Skeletal muscle satellite cell (primary cell): Measurements from ENCODE around the gene CMTM5.
"Not testable (repeated sequence)": the region's sequence is repeated elsewhere in the genome, so short reads cannot be mapped to it uniquely, and the experiment has no call there.

Source experiments
- H3K27me3 ChIP-seq: 2 replicates; pipeline ENCODE4 v1.7.0; 2013; ENCODE audit warnings: low read length; ENCODE audit not compliant: control insufficient read depth, insufficient read depth
- H3K36me3 ChIP-seq: 2 replicates; pipeline ENCODE4 v1.7.0; 2013; ENCODE audit warnings: mild to moderate bottlenecking, control low read depth, low read length; ENCODE audit not compliant: insufficient read depth
- H3K4me1 ChIP-seq: 2 replicates; pipeline ENCODE4 v1.7.0; 2013; ENCODE audit warnings: low read length; ENCODE audit not compliant: control insufficient read depth, insufficient read depth
- H3K4me2 ChIP-seq: 2 replicates; pipeline ENCODE4 v1.7.0; 2013; ENCODE audit warnings: mild to moderate bottlenecking, low read length
- H3K4me3 ChIP-seq: 2 replicates; pipeline ENCODE4 v1.7.0; 2013; ENCODE audit warnings: low read length
- H3K9ac ChIP-seq: 2 replicates; pipeline ENCODE4 v1.7.0; 2013; ENCODE audit warnings: mild to moderate bottlenecking, low read depth, low read length, moderate library complexity
- H3K9me3 ChIP-seq: replicated peaks from 2 replicates; pipeline ENCODE4 v1.7.0; 2013; ENCODE audit warnings: mild to moderate bottlenecking, control low read depth, low read length

CMTM5 gene

DNA sequence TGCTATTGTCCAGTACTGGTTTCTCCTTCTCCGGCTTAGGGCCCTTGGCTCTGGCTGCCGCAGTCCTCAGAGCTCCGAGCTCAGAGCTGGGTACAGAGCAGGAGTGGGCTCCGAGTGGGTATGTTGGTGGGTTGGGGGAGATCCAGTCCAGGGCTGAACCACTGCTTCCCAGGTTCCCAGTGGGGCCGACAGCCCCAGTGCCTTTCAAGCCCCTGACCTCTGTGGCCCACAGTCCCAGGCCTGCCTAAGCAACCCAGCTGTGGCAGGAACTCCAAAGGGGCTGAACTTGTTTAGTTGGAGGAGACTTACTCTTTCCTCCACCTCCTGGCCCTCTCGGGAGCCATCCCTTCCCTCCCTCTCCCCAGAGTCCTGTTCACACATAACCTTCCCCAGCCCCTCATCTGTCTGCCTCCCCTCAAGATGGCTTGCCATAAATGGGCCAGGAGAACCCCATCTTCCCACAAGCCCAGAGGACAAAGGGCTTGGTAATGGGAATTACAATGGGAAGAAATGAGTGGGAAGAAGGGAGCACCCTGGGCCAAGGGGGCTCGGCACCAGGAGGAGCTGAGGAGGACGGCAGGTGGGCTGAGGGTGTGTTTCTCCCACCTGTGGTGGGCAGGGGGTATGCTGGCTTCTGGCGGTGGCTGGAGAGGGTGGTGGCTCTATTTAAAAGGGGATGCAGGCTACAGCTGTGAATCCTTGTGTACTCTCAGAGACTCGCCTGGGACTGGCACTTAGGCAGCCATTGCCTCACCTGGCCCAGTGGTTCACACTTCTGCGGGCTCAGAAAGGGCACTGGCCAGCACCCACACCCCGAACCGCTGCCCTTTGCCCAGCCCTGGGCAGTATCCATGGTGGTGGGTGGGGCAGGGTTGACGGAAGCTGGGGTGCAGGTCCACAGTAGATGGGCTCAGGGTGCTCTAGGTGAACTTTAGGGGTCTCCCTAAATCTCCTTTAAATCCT lies 35.0 kb downstream of the CMTM5 start:
- H3K4me2 ChIP-seq: no peak overlapping the region
- no peak overlapping the region for H3K9ac ChIP-seq
- no peaks in the 10 kb centered on the region for H3K4me1 ChIP-seq
- H3K27me3 ChIP-seq: peaks cover 36% of the 10 kb centered on the region
- H3K36me3 ChIP-seq: no peaks in the 10 kb centered on the region
- H3K4me3 ChIP-seq: no peak overlapping the region
- H3K9me3 ChIP-seq: no peaks in the 10 kb centered on the region

DNA sequence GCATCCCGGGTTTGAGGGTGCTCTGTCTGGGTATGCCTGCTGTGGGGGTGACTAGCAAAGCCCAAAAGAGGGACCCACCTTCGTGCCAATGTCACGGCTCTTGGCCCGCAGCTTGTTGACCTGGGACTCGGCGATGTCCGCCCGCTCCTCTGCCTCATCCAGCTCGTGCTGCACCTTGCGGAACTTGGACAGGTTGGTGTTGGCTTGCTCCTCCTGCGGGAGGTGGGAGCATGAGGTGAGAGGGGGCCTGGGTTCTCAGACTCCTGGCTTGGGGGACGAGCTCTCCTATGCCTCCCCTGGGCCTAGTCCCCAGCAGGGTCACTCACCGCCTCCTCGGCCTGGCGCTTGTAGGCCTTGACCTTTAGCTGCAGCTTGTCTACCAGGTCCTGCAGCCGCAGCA lies 36.8 kb downstream of the CMTM5 start:
- Histone ChIP-seq H3K4me3 (no peak overlapping the region), H3K9me3 (no peaks in the 10 kb centered on the region), H3K27me3 (peaks cover 21% of the 10 kb centered on the region), H3K9ac (no peak overlapping the region), H3K36me3 (no peaks in the 10 kb centered on the region), H3K4me1 (no peaks in the 10 kb centered on the region), H3K4me2 (no peak overlapping the region)

DNA sequence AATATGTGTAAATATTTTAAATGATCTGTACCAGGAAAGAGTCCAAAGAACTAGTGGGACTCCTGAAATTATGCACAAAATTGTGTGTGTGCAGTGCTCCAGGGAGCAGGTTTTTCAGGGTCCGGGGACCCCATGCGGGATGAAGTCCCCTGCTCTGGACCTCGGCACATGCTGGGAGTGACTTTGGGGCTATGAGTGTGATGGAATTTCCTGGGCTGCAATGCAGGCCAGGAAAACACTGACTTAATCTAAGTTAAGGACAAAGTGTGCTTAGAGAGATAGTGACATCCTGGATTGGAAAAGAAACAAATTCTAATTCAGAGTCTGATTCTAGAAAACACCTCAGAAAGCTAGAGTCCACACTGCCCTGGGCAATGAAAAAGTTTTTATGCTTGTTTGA lies 37.4 kb downstream of the CMTM5 start:
- Histone ChIP-seq H3K4me2 (no peak overlapping the region), H3K27me3 (peaks cover 23% of the 10 kb centered on the region), H3K36me3 (no peaks in the 10 kb centered on the region), H3K4me1 (no peaks in the 10 kb centered on the region), H3K9ac (no peak overlapping the region), H3K4me3 (no peak overlapping the region), H3K9me3 (no peaks in the 10 kb centered on the region)

DNA sequence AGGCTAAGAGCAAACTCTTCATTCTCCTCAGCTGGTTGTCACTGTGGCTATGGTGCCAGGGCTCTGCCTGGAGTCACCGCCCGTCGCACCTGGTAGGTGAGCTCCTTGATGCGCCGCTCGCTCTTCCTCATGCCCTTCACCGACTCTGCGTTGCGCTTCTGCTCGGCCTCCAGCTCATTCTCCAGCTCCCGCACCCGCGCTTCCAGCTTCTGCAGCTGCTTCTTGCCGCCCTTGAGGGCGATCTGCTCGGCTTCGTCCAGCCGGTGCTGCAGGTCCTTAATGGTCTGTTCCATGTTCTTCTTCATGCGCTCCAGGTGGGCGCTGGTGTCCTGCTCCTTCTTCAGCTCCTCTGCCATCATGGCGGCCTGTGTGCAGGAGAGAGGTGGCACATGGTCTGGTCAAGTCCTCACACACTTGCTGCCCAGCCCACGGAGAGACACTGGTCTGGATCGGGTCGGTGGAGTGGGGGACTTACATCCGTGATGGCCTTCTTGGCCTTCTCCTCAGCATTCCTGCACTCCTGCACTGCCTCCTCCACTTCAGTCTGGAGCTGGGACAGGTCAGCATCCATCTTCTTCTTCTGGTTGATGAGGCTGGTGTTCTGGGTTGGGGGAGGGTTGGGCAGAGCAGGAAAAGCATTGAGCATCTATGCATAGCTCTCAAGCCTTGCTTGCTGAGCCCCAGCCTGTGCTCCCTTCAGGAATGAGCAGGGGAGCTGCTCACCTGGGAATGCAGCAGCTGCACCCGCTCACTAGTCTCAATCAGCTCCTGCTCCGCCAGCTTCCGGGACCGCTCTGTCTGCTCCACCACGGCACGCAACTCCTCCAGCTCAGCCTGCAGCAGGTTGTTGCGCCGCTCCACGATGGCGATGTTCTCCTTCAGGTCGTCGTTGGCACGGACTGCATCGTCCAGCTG lies 38.3 kb downstream of the CMTM5 start:
- H3K4me1 ChIP-seq: no peaks in the 10 kb centered on the region
- no peak overlapping the region for H3K4me2 ChIP-seq
- no peak overlapping the region for H3K4me3 ChIP-seq
- H3K36me3 ChIP-seq: no peaks in the 10 kb centered on the region
- H3K9ac ChIP-seq: no peak overlapping the region
- no peaks in the 10 kb centered on the region for H3K9me3 ChIP-seq
- peaks cover 24% of the 10 kb centered on the region for H3K27me3 ChIP-seq

DNA sequence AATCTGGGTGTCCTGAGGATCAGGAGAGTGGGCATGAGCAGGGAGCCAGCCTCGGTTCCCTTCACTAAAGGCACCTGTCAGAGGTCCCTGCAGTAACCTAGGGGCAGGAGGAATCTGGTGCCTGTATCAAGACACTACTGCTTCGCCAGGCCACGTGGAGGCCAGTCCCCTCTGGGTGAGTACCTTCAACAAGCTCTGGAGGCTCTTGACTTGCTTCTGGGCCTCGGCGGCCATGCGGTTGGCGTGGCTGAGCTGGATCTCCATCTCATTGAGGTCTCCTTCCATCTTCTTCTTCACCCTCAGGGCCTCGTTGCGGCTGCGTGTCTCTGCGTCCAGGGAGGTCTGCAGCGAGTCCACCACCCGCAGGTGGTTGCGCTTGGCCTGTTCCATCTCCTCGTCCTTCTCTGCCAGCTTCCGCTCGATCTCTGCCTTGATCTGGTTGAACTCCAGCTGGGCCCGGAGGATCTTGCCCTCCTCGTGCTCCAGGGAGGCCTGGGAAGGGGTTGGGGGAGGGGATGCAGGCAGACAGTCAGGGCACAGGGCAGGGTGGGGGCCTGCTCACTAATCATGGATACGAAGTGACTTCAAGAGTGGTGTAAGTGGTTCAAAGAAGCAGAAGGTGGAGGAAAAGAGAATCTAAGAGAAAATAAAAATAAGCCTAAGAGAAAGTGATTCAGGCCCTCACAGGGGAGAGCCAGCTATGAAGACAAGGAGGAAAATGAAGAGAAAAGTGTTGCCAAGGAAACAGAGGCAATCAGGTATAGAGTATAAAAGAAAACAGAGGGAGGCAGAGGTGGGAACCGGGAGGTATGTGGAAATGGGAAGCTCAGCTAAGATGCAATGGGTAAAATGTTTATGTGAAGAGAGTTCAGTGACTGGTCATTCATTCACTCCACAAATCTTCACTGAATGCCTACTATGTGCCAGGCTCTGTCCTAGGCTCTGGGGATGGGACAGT lies 39.3 kb downstream of the CMTM5 start:
- H3K4me3 ChIP-seq: no peak overlapping the region
- H3K9me3 ChIP-seq: no peaks in the 10 kb centered on the region
- no peak overlapping the region for H3K4me2 ChIP-seq
- H3K4me1 ChIP-seq: no peaks in the 10 kb centered on the region
- H3K9ac ChIP-seq: no peak overlapping the region
- peaks cover 31% of the 10 kb centered on the region for H3K27me3 ChIP-seq
- no peaks in the 10 kb centered on the region for H3K36me3 ChIP-seq

DNA sequence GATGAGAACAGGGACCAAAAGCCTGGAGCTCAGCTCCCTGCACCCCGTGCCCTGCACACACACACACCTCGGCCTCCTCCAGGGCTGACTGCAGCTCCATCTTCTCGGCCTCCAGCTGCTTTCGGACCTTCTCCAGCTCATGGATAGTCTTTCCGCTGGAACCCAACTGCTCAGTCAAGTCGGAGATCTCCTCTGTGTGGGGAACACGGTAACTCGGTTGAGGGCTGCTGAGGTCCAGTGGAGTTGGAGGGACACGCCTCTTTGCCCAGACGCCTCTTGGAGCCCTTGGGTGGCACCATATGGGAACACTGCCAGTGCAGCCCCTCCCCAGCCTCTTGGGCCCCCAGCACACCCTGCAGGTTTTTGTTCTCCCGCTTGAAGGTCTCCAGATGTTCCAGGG lies 40.0 kb downstream of the CMTM5 start:
- no peak overlapping the region for H3K4me2 ChIP-seq

DNA sequence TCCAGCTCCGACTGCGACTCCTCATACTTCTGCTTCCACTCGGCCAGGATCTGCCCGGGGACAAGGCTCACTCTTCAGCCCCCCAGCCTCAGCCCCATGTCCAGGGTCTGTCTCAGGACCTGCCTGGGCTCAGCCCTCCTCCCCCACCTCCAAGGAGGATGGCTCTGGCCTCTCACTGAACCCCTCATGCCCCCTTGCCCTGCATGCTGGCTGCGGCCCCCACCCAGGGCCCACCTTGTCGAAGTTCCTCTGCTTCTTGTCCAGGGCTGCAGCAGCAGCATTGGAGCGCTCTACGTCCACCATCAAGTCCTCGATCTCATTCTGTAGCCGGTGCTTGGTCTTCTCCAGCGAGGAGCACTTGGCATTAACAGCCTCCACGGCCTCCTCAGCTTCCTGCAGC lies 40.4 kb downstream of the CMTM5 start:
- not testable (repeated sequence) for H3K4me1 ChIP-seq, H3K9ac ChIP-seq, H3K4me2 ChIP-seq, H3K9me3 ChIP-seq, H3K4me3 ChIP-seq, H3K36me3 ChIP-seq
- H3K27me3 ChIP-seq: peaks cover 35% of the 10 kb centered on the region

More for the DNA sequence above, 40.0 kb downstream of the CMTM5 start:
- Histone ChIP-seq H3K27me3 (peaks cover 35% of the 10 kb centered on the region), H3K9me3 (no peaks in the 10 kb centered on the region), H3K4me1 (no peaks in the 10 kb centered on the region), H3K9ac (no peak overlapping the region), H3K36me3 (no peaks in the 10 kb centered on the region), H3K4me3 (no peak overlapping the region)

DNA sequence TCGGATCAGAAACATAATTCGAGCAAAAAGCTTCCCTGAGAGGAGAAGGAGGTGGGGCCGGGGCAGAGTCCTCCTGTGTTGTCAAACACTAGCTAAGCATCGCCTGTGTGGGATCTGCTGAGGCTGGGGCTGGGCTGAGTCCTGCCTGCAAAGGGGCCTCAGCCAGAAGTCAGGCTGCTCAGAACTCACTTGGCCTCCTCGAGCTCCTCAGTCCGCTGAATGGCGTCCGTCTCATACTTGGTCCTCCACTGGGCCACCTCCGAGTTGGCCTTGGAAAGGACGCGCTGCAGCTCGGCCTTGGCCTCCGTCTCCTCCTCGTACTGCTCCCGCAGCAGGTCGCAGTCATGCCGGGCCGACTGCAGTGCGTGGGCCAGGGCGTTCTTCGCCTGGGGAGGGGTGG lies 41.2 kb downstream of the CMTM5 start:
- H3K27me3 ChIP-seq: peaks cover 32% of the 10 kb centered on the region

DNA sequence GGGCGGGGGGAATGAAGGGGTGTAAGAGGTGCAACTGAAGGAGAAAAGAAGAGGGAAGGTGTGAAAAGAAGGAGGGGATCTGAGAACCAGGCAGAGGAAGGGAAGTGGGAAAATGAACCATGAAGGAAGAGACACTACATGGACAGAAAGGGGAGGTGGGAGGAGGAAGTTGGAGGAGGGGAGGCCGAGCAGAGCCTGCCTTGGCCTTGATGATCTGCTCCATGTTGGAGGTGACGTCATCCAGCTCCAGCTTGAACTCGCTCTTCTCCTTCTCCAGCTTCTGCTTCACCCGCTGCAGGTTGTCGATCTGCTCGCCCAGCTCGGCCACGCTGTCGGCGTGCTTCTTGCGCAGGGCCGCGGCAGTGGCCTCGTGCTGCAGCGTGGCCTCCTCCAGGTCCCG lies 42.8 kb downstream of the CMTM5 start:
- H3K27me3 ChIP-seq: peaks cover 30% of the 10 kb centered on the region
- not testable (repeated sequence) for H3K9me3 ChIP-seq, H3K4me1 ChIP-seq, H3K4me3 ChIP-seq, H3K36me3 ChIP-seq, H3K9ac ChIP-seq, H3K4me2 ChIP-seq

More for the DNA sequence above, 41.2 kb downstream of the CMTM5 start:
- H3K9ac ChIP-seq: no peak overlapping the region
- no peak overlapping the region for H3K4me3 ChIP-seq
- no peaks in the 10 kb centered on the region for H3K4me1 ChIP-seq
- no peaks in the 10 kb centered on the region for H3K36me3 ChIP-seq
- H3K9me3 ChIP-seq: no peaks in the 10 kb centered on the region
- no peak overlapping the region for H3K4me2 ChIP-seq

DNA sequence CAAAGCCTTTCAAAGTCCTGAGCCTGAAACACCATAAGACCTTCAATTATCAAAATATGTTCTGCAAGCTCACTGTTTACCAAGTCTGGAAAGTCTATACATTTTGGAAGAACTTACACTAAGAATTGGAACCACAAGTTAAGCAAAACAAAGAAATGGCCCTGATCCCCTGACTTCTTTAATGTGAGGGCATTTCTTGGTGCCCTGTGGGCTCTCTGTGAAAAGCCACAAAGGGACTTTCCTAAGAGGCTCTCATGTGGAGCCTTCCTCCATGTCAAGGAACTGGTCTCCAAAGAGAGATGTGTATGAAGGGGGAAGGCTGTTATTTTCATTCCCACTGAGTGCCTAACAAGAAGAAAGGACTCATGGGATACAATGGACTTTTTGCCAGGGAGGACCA lies 44.7 kb downstream of the CMTM5 start:
- Histone ChIP-seq H3K27me3 (peaks cover 28% of the 10 kb centered on the region), H3K9me3 (no peaks in the 10 kb centered on the region), H3K36me3 (no peaks in the 10 kb centered on the region), H3K4me3 (no peak overlapping the region), H3K4me2 (no peak overlapping the region), H3K9ac (no peak overlapping the region), H3K4me1 (no peaks in the 10 kb centered on the region)

DNA sequence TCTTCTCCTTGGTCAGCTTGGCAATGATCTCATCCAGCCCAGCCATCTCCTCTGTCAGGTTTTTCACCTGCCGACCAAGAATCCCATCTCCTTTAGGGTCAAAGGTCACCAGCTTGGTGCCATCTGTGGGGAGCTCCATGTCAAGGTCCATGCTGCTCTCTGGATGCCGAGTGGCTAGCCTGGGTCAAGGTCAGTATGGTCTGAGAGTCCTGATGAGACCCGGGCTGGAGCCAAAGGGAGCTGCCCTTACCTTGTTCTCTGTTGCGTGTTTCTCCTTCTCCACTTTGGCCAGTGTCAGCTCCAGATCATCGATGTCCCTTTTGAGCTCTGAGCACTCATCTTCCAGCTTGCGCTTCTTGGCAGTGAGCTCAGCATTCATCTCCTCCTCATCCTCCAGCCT lies 46.8 kb downstream of the CMTM5 start:
- Histone ChIP-seq H3K27me3 (peaks cover 32% of the 10 kb centered on the region), H3K4me1 (no peaks in the 10 kb centered on the region), H3K9ac (no peak overlapping the region), H3K4me2 (no peak overlapping the region), H3K4me3 (no peak overlapping the region), H3K9me3 (no peaks in the 10 kb centered on the region), H3K36me3 (no peaks in the 10 kb centered on the region)
